HFF-Myc (cell line): Measurements from ENCODE around the gene LDLRAD3.

Experiments used
- DNase-seq: peaks from one replicate; pipeline ENCODE4 v3.0.0-alpha.2; 2011; ENCODE audit warnings: low read depth; ENCODE audit errors: extremely low read depth
- H3K4me3 ChIP-seq: replicated peaks from 2 replicates; pipeline ENCODE4 v1.5.1; 2011; ENCODE audit warnings: low read depth, mild to moderate bottlenecking, control low read depth, low read length
- TF ChIP-seq, protein P1 (sequence below): IDR thresholded peaks from 2 replicates; pipeline ENCODE4 v1.5.1; 2012; ENCODE audit warnings: mild to moderate bottlenecking, low read depth, low read length, control low read depth; ENCODE audit errors: missing control alignments

The LDLRAD3 gene

DNA sequence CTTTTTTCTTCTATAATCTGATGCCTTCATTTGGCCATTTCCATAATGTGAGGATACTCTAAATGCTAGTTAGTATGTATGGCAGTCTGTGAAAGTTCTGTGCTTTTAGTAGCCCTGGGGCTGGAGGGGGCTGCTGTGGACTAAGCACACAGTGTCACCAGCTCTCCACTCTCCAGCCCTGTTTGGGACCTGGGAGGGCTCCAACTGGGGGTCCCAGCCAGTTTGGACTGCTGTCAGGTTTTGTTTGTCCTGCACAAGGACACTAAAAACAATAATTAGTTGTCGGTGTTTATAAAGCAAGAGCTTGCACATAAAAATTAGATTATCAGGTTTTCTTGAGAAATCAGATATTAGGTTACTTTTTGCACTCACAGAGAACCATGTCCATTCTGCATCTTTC, 103.1 kb downstream of the LDLRAD3 start:
- TF ChIP-seq, protein P1, sequence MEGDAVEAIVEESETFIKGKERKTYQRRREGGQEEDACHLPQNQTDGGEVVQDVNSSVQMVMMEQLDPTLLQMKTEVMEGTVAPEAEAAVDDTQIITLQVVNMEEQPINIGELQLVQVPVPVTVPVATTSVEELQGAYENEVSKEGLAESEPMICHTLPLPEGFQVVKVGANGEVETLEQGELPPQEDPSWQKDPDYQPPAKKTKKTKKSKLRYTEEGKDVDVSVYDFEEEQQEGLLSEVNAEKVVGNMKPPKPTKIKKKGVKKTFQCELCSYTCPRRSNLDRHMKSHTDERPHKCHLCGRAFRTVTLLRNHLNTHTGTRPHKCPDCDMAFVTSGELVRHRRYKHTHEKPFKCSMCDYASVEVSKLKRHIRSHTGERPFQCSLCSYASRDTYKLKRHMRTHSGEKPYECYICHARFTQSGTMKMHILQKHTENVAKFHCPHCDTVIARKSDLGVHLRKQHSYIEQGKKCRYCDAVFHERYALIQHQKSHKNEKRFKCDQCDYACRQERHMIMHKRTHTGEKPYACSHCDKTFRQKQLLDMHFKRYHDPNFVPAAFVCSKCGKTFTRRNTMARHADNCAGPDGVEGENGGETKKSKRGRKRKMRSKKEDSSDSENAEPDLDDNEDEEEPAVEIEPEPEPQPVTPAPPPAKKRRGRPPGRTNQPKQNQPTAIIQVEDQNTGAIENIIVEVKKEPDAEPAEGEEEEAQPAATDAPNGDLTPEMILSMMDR, result no peak
- H3K4me3 ChIP-seq, result no peak overlapping the region
- DNase-seq, result no peak

- no peak overlapping the region for H3K4me3 ChIP-seq
- no peak for DNase-seq
- TF ChIP-seq, protein P1, result no peak
Observed at GRCh38 chr11:36047344-36047743, 103.5 kb downstream of the LDLRAD3 start.

GRCh38 chr11:36048496-36049247, 104.8 kb downstream of the LDLRAD3 start:
- no peak for DNase-seq
- no peak overlapping the region for H3K4me3 ChIP-seq
- TF ChIP-seq, protein P1, result no peak

DNA sequence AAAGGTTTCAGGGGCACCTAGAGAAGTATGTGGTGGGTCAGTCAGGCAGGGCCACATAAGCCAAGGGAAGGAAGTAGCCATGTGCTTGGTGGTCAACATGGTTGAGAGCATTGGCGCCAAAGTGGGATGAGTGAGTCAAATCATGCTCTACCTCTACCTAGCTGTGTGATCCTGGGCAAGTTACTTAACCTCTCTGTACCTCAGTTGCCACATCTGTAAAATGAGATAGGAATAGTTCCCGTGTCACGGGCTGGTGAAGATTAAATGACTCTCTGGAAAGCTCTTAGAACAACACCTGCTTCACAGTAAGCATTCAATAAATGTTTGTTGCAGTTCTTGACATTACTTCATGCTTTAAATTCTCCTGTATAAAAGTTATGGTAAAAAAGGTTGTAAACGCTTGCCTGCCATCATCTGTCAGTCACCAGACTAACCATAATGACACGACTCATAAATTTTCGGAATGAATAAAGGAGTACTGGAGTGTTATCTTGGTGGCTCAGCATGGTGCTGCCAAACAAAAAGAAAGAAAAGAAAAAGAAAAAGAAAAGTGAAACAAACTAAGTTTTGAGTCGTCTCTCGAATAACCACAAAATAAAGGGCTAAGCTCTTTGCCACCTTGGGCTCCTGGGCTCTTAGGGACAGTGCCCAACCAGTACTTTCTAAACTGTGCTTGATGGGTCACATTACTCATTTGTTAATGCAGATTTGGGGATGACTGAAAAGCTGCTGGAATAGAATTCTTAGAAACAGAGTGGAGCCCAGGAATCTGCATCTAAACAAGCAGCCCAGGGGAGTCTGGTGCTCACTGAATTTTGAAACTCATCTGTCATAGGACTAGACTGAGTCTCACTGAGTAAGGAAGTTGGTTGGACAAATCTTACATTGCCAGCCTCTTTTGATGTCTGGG, 107.6 kb downstream of the LDLRAD3 start:
- DNase-seq, result no peak
- TF ChIP-seq, protein P1, result no peak

GRCh38 chr11:36053281-36053680, 109.4 kb downstream of the LDLRAD3 start:
- TF ChIP-seq, protein P1, result no peak
- no peak overlapping the region for H3K4me3 ChIP-seq
- no peak for DNase-seq

More for the DNA sequence above, 107.6 kb downstream of the LDLRAD3 start:
- no peak overlapping the region for H3K4me3 ChIP-seq

- H3K4me3 ChIP-seq, result no peak overlapping the region
- no peak for DNase-seq
- TF ChIP-seq, protein P1, result no peak
Observed at GRCh38 chr11:36053862-36054261, 110.0 kb downstream of the LDLRAD3 start.
